Brain pericyte (primary cell): Measurements from ENCODE around the gene FGF18.
"Not testable (repeated sequence)": the region's sequence is repeated elsewhere in the genome, so short reads cannot be mapped to it uniquely, and the experiment has no call there.

Source experiments
- DNase-seq: peaks from one replicate; pipeline ENCODE4 v3.0.0-alpha.2; 2012; ENCODE audit warnings: low read depth, low spot score

The FGF18 gene

DNA sequence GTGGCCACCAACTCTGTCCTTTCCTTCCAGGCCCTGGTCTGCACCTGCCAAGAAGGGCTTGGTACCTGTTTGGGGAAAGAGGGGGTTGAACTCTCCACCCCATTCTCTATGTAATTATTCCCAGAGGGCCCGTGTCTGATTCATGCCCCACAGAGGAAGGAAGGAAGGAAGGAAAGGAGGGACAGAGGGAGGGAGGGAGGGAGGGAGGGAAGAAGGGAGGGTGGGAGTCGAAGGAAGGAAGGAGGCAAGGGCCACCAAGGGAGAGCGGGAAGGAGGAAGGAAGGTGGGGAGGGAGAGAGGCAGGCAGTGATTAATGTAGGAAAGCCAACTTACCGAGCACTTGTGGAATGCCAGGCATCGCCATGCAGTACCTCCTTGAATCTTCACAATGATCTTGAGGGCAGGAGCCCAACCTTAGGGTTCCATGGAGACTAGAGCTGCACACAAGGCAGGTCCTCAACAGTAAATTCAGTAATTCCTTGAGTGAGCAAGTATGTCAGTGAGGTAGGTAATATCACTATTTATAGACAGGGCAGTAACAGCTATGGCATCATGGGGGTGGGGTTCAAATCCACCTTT, 75.8 kb downstream of the FGF18 start:
- no peak for DNase-seq

- no peak for DNase-seq
Observed at GRCh38 chr5:171496456-171496855, 77.0 kb downstream of the FGF18 start.

DNA sequence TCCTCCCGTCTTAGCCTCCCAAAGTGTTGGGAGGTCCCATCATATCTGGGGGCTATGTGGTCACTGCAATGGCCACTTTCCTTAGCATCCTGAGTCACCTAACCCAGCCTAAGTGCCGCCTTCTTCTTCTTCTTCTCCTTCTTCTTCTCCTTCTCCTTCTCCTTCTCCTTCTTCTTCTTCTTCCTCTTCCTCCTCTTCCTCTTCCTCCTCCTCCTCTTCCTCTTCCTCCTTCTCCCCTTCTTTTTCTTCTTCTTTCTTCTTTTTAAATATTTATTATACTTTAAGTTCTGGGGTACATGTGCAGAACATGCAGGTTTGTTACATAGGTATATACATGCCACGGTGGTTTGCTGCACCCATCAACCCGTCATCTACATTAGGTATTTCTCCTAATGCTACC, 78.0 kb downstream of the FGF18 start:
- DNase-seq: not testable (repeated sequence)

DNA sequence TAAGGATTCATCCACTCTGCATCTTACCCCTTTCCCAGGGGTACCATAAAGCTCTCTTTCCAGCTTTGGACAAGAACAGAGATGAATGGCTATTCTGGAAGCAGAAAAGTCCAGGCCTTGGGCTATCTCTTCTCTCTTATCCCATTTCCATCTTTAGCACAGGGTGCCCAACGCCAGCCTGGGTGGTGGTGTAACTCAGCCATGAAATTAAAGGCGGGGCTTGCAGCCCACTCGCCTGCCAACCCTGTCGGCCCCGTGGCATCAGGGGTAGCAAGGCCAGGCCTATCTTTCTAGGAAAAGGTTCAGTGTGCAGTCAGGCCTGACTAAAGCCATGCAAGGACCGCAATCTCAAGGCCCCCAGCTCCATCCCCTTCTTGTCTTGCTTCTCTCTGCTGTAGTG, 78.7 kb downstream of the FGF18 start:
- DNase-seq: no peak

DNA sequence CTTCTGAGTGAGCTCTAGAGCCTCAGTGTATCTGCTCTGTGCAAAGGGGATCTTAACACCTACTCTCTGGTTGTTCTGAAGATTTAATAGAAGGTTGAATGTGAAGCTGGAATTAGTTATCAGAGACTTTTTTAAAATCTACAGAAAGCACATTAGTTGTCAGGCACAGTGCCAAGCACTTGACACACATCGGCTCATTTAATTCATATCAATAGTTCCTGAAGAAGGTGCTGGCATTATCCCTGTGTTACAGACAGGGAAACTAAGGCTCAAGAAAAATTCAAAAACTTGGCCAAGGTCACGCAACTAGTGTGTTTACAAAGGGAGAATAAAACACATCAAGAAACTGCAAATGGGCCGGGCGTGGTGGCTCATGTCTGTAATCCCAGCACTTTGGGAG, 80.2 kb downstream of the FGF18 start:
- DNase-seq: no peak

DNA sequence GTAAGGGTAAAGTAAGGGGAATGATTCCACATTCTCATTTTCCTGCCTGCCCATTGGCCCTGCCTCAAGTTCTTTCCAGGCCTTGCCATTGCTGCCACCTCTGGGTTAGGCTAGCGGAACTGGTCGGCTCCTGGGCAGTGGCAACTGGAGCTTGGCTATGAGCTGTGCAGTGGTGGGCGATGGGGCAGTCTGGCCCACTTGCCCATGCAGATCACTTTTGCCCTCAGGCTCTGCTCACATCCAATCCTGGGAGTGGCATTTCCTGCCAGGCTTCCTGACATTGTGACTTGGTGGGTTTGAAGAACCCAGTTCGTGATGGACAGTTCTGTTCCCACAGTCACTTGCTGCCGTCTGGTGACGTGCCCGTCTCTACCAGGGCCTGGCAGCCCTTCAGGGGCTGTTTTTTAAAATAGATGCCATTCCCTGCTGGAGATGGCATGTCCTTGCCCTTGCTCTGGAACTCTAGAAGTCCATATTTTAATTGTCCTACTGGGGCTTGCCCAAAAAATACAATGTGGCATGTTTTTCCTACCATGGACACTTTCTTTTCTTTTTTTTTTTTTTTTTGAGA, 86.1 kb downstream of the FGF18 start:
- DNase-seq: no peak

GRCh38 chr5:171506951-171507350, 87.5 kb downstream of the FGF18 start:
- no peak for DNase-seq
